Loucy (cell line): ENCODE measurements around the gene TMEM163.

Experiments used
- CTCF ChIP-seq: fragments of 200-600 bp; sonication (generic); conservative IDR thresholded peaks from 2 replicates; pipeline ENCODE4 v1.5.1; 2014; ENCODE audit warnings: mild to moderate bottlenecking, antibody characterized with exemption, low read length
- EZH2phosphoT487 ChIP-seq: fragments of 200-600 bp; IDR thresholded peaks from 2 replicates; pipeline ENCODE4 v1.6.1; 2018; ENCODE audit warnings: antibody characterized with exemption, mild to moderate bottlenecking, moderate library complexity, borderline replicate concordance

DNA sequence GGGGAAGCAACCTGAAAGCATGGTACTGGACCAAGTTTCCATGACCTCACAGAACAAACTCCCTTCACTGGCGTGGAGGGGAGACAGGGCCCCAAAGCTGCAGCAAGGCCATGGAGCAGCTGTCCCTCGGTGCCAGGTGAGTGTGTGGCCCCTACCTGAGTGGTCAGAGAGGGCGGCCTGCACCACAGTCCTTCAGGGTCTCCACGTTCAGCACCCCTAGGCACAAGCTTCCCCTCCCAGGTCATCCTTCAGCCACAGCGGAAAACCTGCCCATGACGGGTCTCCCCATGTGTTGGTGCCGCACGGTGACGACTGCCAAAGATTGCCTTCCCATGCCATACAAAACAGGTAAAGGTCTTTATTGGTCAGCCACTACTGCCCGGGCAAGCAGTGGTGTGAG, 263.4 kb downstream of the TMEM163 start:
- TF ChIP-seq CTCF (no peak), EZH2phosphoT487 (no peak)
